Neural crest cell (in vitro differentiated cells): Measurements from ENCODE around the gene GNA12. TPM values are rescaled to one million over a fixed set of nuclear protein-coding genes. Genes with fewer than 3 reads are reported as not detected.

Experiments
- DNase-seq: peaks from one replicate; pipeline ENCODE4 v3.0.0; 2021; ENCODE audit warnings: low read depth, mixed read lengths, low spot score
- H3K27ac Mint-ChIP-seq: one replicate; pipeline ENCODE4 v1.8.0; 2021; ENCODE audit warnings: mild to moderate bottlenecking, mixed read lengths; ENCODE audit not compliant: unreplicated experiment
- H3K27me3 Mint-ChIP-seq: 2 replicates; pipeline ENCODE4 v1.8.0; 2021; ENCODE audit warnings: low read depth, mild to moderate bottlenecking, mixed read lengths
- H3K36me3 Mint-ChIP-seq: 2 replicates; pipeline ENCODE4 v1.8.0; 2021; ENCODE audit warnings: low read depth, mild to moderate bottlenecking, mixed read lengths
- H3K4me1 Mint-ChIP-seq: 2 replicates; pipeline ENCODE4 v1.8.0; 2021; ENCODE audit warnings: mixed read lengths
- H3K4me3 Mint-ChIP-seq: one replicate; pipeline ENCODE4 v1.8.0; 2021; ENCODE audit warnings: mild to moderate bottlenecking, mixed read lengths
- H3K9me3 Mint-ChIP-seq: 2 replicates; pipeline ENCODE4 v1.8.0; 2021; ENCODE audit warnings: mixed read lengths
- CTCF ChIP-seq: fragments of 200-600 bp; sonication (generic); conservative IDR thresholded peaks from 2 replicates; pipeline ENCODE4 v1.5.0; 2021; ENCODE audit warnings: antibody characterized with exemption, mild to moderate bottlenecking
- total RNA-seq: library from RNA; stranded (reverse); gene quantifications from 2 replicates; pipeline ENCODE4 v1.2.1, GENCODE V29; 2021

GNA12 gene
- total RNA-seq, 1 donor from 2014 or later, result 63.5 TPM

- no peak overlapping the region for H3K27ac Mint-ChIP-seq
- H3K36me3 Mint-ChIP-seq, result no peaks in the 10 kb centered on the region
- TF ChIP-seq CTCF, result no peak
- DNase-seq, result no peak
- H3K9me3 Mint-ChIP-seq, result no peaks in the 10 kb centered on the region
- H3K4me1 Mint-ChIP-seq, result peaks cover 7% of the 10 kb centered on the region
- no peak overlapping the region for H3K4me3 Mint-ChIP-seq
- H3K27me3 Mint-ChIP-seq, result peaks cover 54% of the 10 kb centered on the region
These were observed 154.0 kb downstream of the GNA12 start for GRCh38 chr7:2689951-2690705.

GRCh38 chr7:2689343-2689847 is 154.7 kb downstream of the GNA12 start:
- peaks cover 55% of the 10 kb centered on the region for H3K27me3 Mint-ChIP-seq
- no peak for DNase-seq
- H3K4me3 Mint-ChIP-seq, result no peak overlapping the region
- H3K4me1 Mint-ChIP-seq, result peaks cover 7% of the 10 kb centered on the region
- no peak for TF ChIP-seq CTCF
- no peak overlapping the region for H3K27ac Mint-ChIP-seq
- H3K36me3 Mint-ChIP-seq, result no peaks in the 10 kb centered on the region
- no peaks in the 10 kb centered on the region for H3K9me3 Mint-ChIP-seq

- Mint-ChIP-seq H3K36me3 (no peaks in the 10 kb centered on the region), H3K4me3 (no peak overlapping the region), H3K4me1 (peaks cover 7% of the 10 kb centered on the region), H3K9me3 (no peaks in the 10 kb centered on the region), H3K27ac (no peak overlapping the region), H3K27me3 (peaks cover 57% of the 10 kb centered on the region)
- no peak for TF ChIP-seq CTCF
- DNase-seq, result no peak
These were observed 155.4 kb downstream of the GNA12 start for GRCh38 chr7:2688409-2689342.

- H3K4me1 Mint-ChIP-seq, result peaks cover 7% of the 10 kb centered on the region
- peaks cover 57% of the 10 kb centered on the region for H3K27me3 Mint-ChIP-seq
- H3K27ac Mint-ChIP-seq, result no peak within 1 kb of the TSS
- no peak within 1 kb of the TSS for H3K4me3 Mint-ChIP-seq
- DNase-seq, result no peak
- no peaks in the 10 kb centered on the region for H3K9me3 Mint-ChIP-seq
- no peaks in the 10 kb centered on the region for H3K36me3 Mint-ChIP-seq
- no peak for TF ChIP-seq CTCF
These were observed 156.2 kb downstream of the GNA12 start, which contains the start of gene AMZ1 for GRCh38 chr7:2687881-2688318. AMZ1 (plus strand) TSS chr7:2688202; CDS start chr7:2700452, 12,250 bp downstream.

- no peak for TF ChIP-seq CTCF
- Mint-ChIP-seq H3K27me3 (peaks cover 57% of the 10 kb centered on the region), H3K27ac (no peak overlapping the region), H3K4me3 (no peak overlapping the region), H3K9me3 (no peaks in the 10 kb centered on the region), H3K36me3 (no peaks in the 10 kb centered on the region), H3K4me1 (peaks cover 7% of the 10 kb centered on the region)
- DNase-seq, result no peak
These were observed 156.7 kb downstream of the GNA12 start for GRCh38 chr7:2687338-2687869.
